ENCODE results near the gene DENND5B.

The DENND5B gene

GRCh38 chr12:31590642-31591379 lies at the start of gene DENND5B:
Gene DENND5B (minus strand): TSS chr12:31591136. CDS start chr12:31590832, 304 bp downstream.
- TF ChIP-seq LEF1 (IDR thresholded peaks at IDR 0.05; ENCODE audit: borderline replicate concordance) (no peak), FOXM1 (IDR thresholded peaks at IDR 0.05; ENCODE audit: borderline replicate concordance) (peak; percentile 32; the same call in 1 of the 2 replicates)
- DNase-seq (ENCODE audit: extremely low spot score) = peak; percentile 81
- CTCF ChIA-PET = no interaction called here
- POLR2A ChIA-PET = interaction anchor here (0.7 to 1.3 kb wide), 6 partner anchors 9 to 264 kb away, joined by 3 to 4 read pairs (median 4); no protein-coding TSS in a partner anchor

GRCh38 chr12:31634620-31635019 lies 43.7 kb upstream of the DENND5B start:
- POLR2A ChIA-PET = no interaction called here
- CTCF ChIA-PET = interaction anchor here (2.0 kb wide), 1 partner anchor 231 kb away, joined by 11 read pairs; no protein-coding TSS in a partner anchor
- no peak for TF ChIP-seq CTBP1 (IDR thresholded peaks at IDR 0.05; ENCODE audit: borderline replicate concordance)
- TF ChIP-seq FOXM1 (IDR thresholded peaks at IDR 0.05; ENCODE audit: borderline replicate concordance) = no peak
- TF ChIP-seq BHLHE40 (IDR thresholded peaks at IDR 0.05; ENCODE audit: borderline replicate concordance) = no peak
- no peak for TF ChIP-seq NFRKB (IDR thresholded peaks at IDR 0.05)
- DNase-seq (ENCODE audit: extremely low spot score) = no peak

GRCh38 chr12:31633464-31633863 lies 42.5 kb upstream of the DENND5B start:
- CTCF ChIA-PET = no interaction called here

GRCh38 chr12:31631809-31632208 lies 40.9 kb upstream of the DENND5B start:
- CTCF ChIA-PET = no interaction called here
- TF ChIP-seq L3MBTL2 (conservative IDR thresholded peaks at IDR 0.05) (no peak), FOXA1 (IDR thresholded peaks at IDR 0.05) (no peak), ZNF384 (IDR thresholded peaks at IDR 0.05) (no peak), TARDBP (IDR thresholded peaks at IDR 0.05) (no peak), HDGF (IDR thresholded peaks at IDR 0.05; ENCODE audit: borderline replicate concordance) (no peak), FOXM1 (IDR thresholded peaks at IDR 0.05; ENCODE audit: borderline replicate concordance) (no peak), SUZ12 (IDR thresholded peaks at IDR 0.05) (no peak), BHLHE40 (IDR thresholded peaks at IDR 0.05; ENCODE audit: borderline replicate concordance) (no peak), ARNT (IDR thresholded peaks at IDR 0.05) (no peak), PKNOX1 (IDR thresholded peaks at IDR 0.05) (no peak), LEF1 (IDR thresholded peaks at IDR 0.05; ENCODE audit: borderline replicate concordance) (no peak), NFRKB (IDR thresholded peaks at IDR 0.05) (no peak), SP1 (IDR thresholded peaks at IDR 0.05) (no peak), FOXK2 (IDR thresholded peaks at IDR 0.05) (no peak), CTBP1 (IDR thresholded peaks at IDR 0.05; ENCODE audit: borderline replicate concordance) (no peak), ELF4 (IDR thresholded peaks at IDR 0.05) (no peak)
- POLR2A ChIA-PET = no interaction called here
- no peak for DNase-seq (ENCODE audit: extremely low spot score)

More at GRCh38 chr12:31633464-31633863, 42.5 kb upstream of the DENND5B start:
- no peak for TF ChIP-seq LEF1 (IDR thresholded peaks at IDR 0.05; ENCODE audit: borderline replicate concordance)
- TF ChIP-seq SUZ12 (IDR thresholded peaks at IDR 0.05) = no peak
- no peak for TF ChIP-seq L3MBTL2 (conservative IDR thresholded peaks at IDR 0.05)
- no peak for DNase-seq (ENCODE audit: extremely low spot score)
- POLR2A ChIA-PET = interaction anchor here (0.7 kb wide), 1 partner anchor 229 kb away, joined by 4 read pairs; no protein-coding TSS in a partner anchor

- no peak for DNase-seq (ENCODE audit: extremely low spot score)
- ChIA-PET CTCF (no interaction called here), POLR2A (no interaction called here)
- TF ChIP-seq LEF1 (IDR thresholded peaks at IDR 0.05; ENCODE audit: borderline replicate concordance) (no peak), FOXK2 (IDR thresholded peaks at IDR 0.05) (no peak), ZNF384 (IDR thresholded peaks at IDR 0.05) (no peak), ELF4 (IDR thresholded peaks at IDR 0.05) (no peak), SP1 (IDR thresholded peaks at IDR 0.05) (no peak), SUZ12 (IDR thresholded peaks at IDR 0.05) (no peak), L3MBTL2 (conservative IDR thresholded peaks at IDR 0.05) (no peak), HDGF (IDR thresholded peaks at IDR 0.05; ENCODE audit: borderline replicate concordance) (no peak), PKNOX1 (IDR thresholded peaks at IDR 0.05) (no peak), NFRKB (IDR thresholded peaks at IDR 0.05) (no peak), FOXM1 (IDR thresholded peaks at IDR 0.05; ENCODE audit: borderline replicate concordance) (no peak), BHLHE40 (IDR thresholded peaks at IDR 0.05; ENCODE audit: borderline replicate concordance) (no peak), ARNT (IDR thresholded peaks at IDR 0.05) (no peak), TARDBP (IDR thresholded peaks at IDR 0.05) (no peak), CTBP1 (IDR thresholded peaks at IDR 0.05; ENCODE audit: borderline replicate concordance) (no peak), FOXA1 (IDR thresholded peaks at IDR 0.05) (no peak)
These were observed 40.2 kb upstream of the DENND5B start for GRCh38 chr12:31631023-31631724.

GRCh38 chr12:31629756-31630732 lies 39.1 kb upstream of the DENND5B start:
- CTCF ChIA-PET = interaction anchor here (0.6 kb wide), 1 partner anchor 85 kb away, joined by 3 read pairs; no protein-coding TSS in a partner anchor
- POLR2A ChIA-PET = no interaction called here
- no peak for TF ChIP-seq CTBP1 (IDR thresholded peaks at IDR 0.05; ENCODE audit: borderline replicate concordance)
- TF ChIP-seq PKNOX1 (IDR thresholded peaks at IDR 0.05) = peak; percentile 81
- TF ChIP-seq FOXA1 (IDR thresholded peaks at IDR 0.05) = no peak
- TF ChIP-seq BHLHE40 (IDR thresholded peaks at IDR 0.05; ENCODE audit: borderline replicate concordance) = no peak
- DNase-seq (ENCODE audit: extremely low spot score) = peak; percentile 39

All from HEK293T (cell line).